Omental fat pad (tissue), 4 donors: Measurements from ENCODE around the gene TGFBR3. TPM values are rescaled to one million over a fixed set of nuclear protein-coding genes. Genes with fewer than 3 reads are reported as not detected.

Experiments used
- ATAC-seq: fragments of 150-250 bp; one replicate; pipeline ENCODE4 v1.9.1; 2016; ENCODE audit warnings: mild to moderate bottlenecking, moderate library complexity; ENCODE audit not compliant: low FRiP score
- DNase-seq: peaks from one replicate; pipeline ENCODE4 v3.0.0-alpha.2; 2019; ENCODE audit warnings: low spot score
- CTCF ChIP-seq, 3 donors: fragments of 450-650 bp; IDR thresholded peaks; one replicate each; pipeline ENCODE4 v1.5.1; 2016 to 2017; ENCODE audit warnings: antibody characterized with exemption in 3 of 3, mild to moderate bottlenecking in 3 of 3, moderate library complexity in 2 of 3
- small RNA-seq: library from RNA; depleted of rRNA; stranded (forward); fragments of <200 nt; gene quantifications from one replicate; pipeline ENCODE3, GENCODE V24; 2016
- total RNA-seq, 4 donors: library from RNA; depleted of rRNA; stranded (reverse); fragments of >200 nt; gene quantifications; one replicate each; pipeline ENCODE4 v1.1.0, GENCODE V29; 2016

Gene TGFBR3
- total RNA-seq, 4 donors from 2014 or later, result 104 to 267 (median 196) TPM

DNA sequence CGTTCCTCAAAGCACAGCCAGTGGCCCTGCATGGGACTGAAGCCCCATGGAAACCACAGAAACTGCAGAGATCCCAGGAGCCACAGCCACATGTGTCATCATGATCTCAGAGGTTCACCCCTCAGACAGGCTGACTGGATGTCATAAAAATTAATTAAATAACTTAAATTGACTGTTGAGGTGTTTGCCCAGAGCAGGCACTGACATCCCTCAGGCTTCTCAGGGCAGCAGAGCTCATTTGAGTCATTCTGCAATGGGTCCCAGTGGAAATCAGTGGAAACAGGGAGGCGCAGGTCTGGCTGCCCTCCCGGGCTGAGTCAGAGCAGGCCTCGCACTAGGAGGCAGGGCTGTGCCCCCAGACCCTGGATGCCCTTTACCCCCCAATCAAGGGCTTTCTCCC lies 250.2 kb downstream of the TGFBR3 start:
- TF ChIP-seq CTCF (IDR thresholded peaks at IDR 0.05), result no peak
- DNase-seq, result no peak
- no peak for ATAC-seq

DNA sequence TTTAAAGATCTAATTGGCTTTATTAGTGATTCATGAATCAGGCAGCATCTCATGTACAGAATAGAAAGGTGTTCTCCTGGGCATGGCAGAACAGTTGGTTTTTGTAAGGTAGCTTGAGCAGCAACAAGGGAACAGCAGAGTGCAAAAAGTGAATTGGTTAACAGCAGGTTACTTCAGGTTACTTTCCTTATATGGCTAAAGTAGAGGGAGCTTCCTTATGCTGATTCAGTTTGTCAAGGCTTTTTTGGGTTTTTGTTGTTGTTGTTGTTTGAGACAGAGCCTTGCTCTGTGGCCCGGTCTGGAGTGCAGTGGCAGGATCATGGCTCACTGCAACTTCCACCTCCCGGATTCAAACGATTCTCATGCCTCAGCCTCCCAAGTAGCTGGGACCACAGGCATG lies 252.5 kb downstream of the TGFBR3 start:
- DNase-seq (no peak), ATAC-seq (no peak)
- TF ChIP-seq CTCF (IDR thresholded peaks at IDR 0.05), result no peak

DNA sequence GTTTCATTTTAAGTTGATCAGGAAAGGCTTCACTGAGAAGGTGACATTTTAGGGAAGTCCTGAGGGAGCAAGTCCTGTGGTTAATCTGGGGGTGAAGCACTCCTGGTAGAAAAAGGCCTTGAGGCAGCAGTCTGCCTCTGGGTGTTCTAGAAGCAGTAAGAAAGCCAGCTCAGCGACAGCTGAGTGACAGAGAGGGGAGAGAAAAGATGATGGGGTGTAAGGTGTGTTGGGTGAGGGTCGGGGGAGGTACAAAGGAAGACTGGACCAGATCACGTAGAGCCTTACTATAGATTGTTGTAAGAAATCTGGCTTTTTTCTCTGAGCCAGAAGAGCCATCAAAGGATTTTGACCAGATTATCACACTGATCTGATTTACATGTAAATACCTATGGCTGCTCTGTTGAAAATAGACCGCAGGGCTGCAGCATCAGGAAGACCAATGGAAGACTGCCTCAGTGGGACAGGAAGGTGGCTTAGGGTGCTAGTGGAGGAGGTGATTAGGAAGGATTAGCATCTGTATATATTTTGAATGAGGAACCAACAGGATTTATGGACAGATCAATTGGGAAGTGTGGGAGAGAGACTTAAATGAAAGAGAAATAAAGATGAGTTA lies 254.1 kb downstream of the TGFBR3 start:
- DNase-seq (no peak), ATAC-seq (no peak)
- TF ChIP-seq CTCF (IDR thresholded peaks at IDR 0.05), result no peak

DNA sequence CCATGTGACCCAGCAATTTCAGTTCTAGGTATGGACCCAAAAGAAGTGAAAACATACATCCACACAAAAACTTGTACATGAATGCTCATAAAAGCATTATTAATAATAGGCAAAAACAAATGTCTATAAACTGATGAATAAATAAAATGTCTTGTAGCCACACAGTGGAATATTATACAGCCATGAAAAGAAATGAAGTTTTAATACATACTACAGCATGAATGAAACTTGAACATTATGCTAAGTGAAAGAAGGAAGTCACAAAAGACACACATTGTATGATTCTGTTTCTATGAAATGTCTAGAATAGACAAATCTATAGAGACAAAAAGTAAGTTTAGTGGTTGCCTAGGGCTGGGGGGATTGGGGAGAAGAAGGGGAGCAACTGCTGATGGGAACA lies 255.1 kb downstream of the TGFBR3 start:
- no peak for ATAC-seq
- DNase-seq, result no peak
- no peak for TF ChIP-seq CTCF (IDR thresholded peaks at IDR 0.05)

Small RNAs within 50 kb of the gene (small RNA-seq; reads per million reads assigned to genes)
- not detected for gene RN7SL653P

Other genes starting within 250 kb of the TGFBR3 start
- 1 to 10 TPM in 1 of 4 donors, not detected in 3; 2.8 TPM for gene BRDT, start 63.2 kb upstream of the TGFBR3 start, total RNA-seq
- gene EPHX4, start 143.8 kb upstream of the TGFBR3 start, total RNA-seq, result under 1 TPM in 1 of 4 donors, not detected in 3; 0.56 TPM
- not detected for gene SETSIP, start 189.3 kb upstream of the TGFBR3 start, total RNA-seq
- gene BTBD8, start 194.2 kb upstream of the TGFBR3 start, total RNA-seq, result 10 to 100 TPM in 1 of 4 donors, 1 to 10 TPM in 3; 2.0 to 12.3 (median 6.5) TPM